Endothelial cell of umbilical vein (primary cell): ENCODE results near the gene THSD7A. TPM values are rescaled to one million over a fixed set of nuclear protein-coding genes. Genes with fewer than 3 reads are reported as not detected.

Source experiments
- BruUV-seq: library from RNA; stranded (reverse); fragments of 400-500 nt; replicated peaks from 2 replicates; lab custom pipeline; 2021; lab: Mats Ljungman, UMichigan
- CTCF ChIA-PET: fragments of 300-600, 350-600 bp; sonication (Branson Sonifier 250); formaldehyde crosslinking; loops from one replicate; lab custom pipeline; 2021; ENCODE audit warnings: antibody characterized with exemption, inconsistent platforms; lab: Charles Lee
- POLR2A ChIA-PET: fragments of 300-600, 350-600 bp; sonication (Branson Sonifier 250); formaldehyde crosslinking; loops from one replicate; lab custom pipeline; 2021; ENCODE audit warnings: antibody characterized with exemption, inconsistent platforms; lab: Charles Lee
- DNase-seq: peaks from one replicate; pipeline ENCODE4 v3.0.0-alpha.2; 2011; ENCODE audit warnings: low read depth, low spot score
- FAIRE-seq: peaks from 2 replicates; lab custom pipeline; 2011; peaks lifted over from hg19 to GRCh38; lab: Jason Lieb, UNC
- H2AFZ ChIP-seq: 2 replicates; pipeline ENCODE4 v1.6.0; 2012; ENCODE audit warnings: low read depth, low read length, control low read depth, inconsistent platforms
- H3K27ac ChIP-seq: 2 replicates; pipeline ENCODE4 v1.5.1; 2011; ENCODE audit warnings: low read depth, mild to moderate bottlenecking, control low read depth, low read length, moderate library complexity; ENCODE audit not compliant: insufficient read depth
- H3K27me3 ChIP-seq, 2 experiments: 2 replicates each; pipeline versions ENCODE4 v1.6.0 to v1.6.1; 2011; ENCODE audit warnings: low read length in 2 of 2, mixed read lengths in 1 of 2; ENCODE audit not compliant: control insufficient read depth in 2 of 2, insufficient read depth in 2 of 2
- H3K36me3 ChIP-seq, 2 experiments: 2 replicates in 1 of 2; 3 replicates in 1 of 2; pipeline ENCODE4 v1.5.1; 2011; ENCODE audit warnings: low read length in 2 of 2, mild to moderate bottlenecking in 1 of 2, moderate library complexity in 1 of 2; ENCODE audit not compliant: control insufficient read depth in 2 of 2, insufficient read depth in 2 of 2; ENCODE audit errors: extremely low read depth in 1 of 2
- H3K4me1 ChIP-seq: 3 replicates; pipeline ENCODE4 v1.5.1; 2011; ENCODE audit warnings: mild to moderate bottlenecking, low read length; ENCODE audit not compliant: control insufficient read depth, insufficient read depth; ENCODE audit errors: extremely low read depth
- H3K4me2 ChIP-seq: 2 replicates; pipeline ENCODE4 v1.6.1; 2011; ENCODE audit warnings: low read length, control low read depth, mixed read lengths; ENCODE audit not compliant: insufficient read depth
- H3K4me3 ChIP-seq, 3 experiments: fragments of 200-600 bp in 1 of 3; sonication (generic), shearing (Covaris generic) in 1 of 3; replicated peaks in 1 of 3; 2 replicates each; pipeline ENCODE4 v1.5.1; 2011 to 2016; ENCODE audit warnings: control low read depth in 3 of 3, low read length in 3 of 3, mild to moderate bottlenecking in 2 of 3, inconsistent platforms in 1 of 3, low read depth in 1 of 3, moderate library complexity in 1 of 3; ENCODE audit not compliant: insufficient read depth in 1 of 3
- H3K79me2 ChIP-seq: 2 replicates; pipeline ENCODE4 v1.6.0; 2012; ENCODE audit warnings: low read length, inconsistent platforms; ENCODE audit not compliant: control insufficient read depth, insufficient read depth
- H3K9ac ChIP-seq: replicated peaks from 2 replicates; pipeline ENCODE3; 2011; ENCODE audit warnings: low read length, control low read depth; ENCODE audit not compliant: insufficient read depth; ENCODE audit errors: extremely low read depth
- H3K9me1 ChIP-seq: replicated peaks from 3 replicates; pipeline ENCODE4 v1.6.0; 2011; ENCODE audit warnings: mild to moderate bottlenecking, low read length; ENCODE audit not compliant: control insufficient read depth, insufficient read depth; ENCODE audit errors: extremely low read depth
- H3K9me3 ChIP-seq: replicated peaks from 2 replicates; pipeline ENCODE4 v1.5.1; 2012; ENCODE audit warnings: low read length, inconsistent platforms; ENCODE audit not compliant: control insufficient read depth, insufficient read depth
- H4K20me1 ChIP-seq: replicated peaks from 2 replicates; pipeline ENCODE3; 2011; ENCODE audit warnings: mild to moderate bottlenecking, low read length; ENCODE audit not compliant: control insufficient read depth, insufficient read depth; ENCODE audit errors: extremely low read depth
- EZH2 ChIP-seq: IDR thresholded peaks from 2 replicates; pipeline ENCODE4 v1.6.1; 2012; ENCODE audit warnings: borderline replicate concordance, low read depth, mild to moderate bottlenecking, moderate library complexity, low read length, inconsistent platforms; ENCODE audit not compliant: severe bottlenecking
- FOS ChIP-seq: IDR thresholded peaks from 2 replicates; pipeline ENCODE4 v1.6.1; 2011; ENCODE audit warnings: mild to moderate bottlenecking, low read length, moderate library complexity, borderline replicate concordance; ENCODE audit not compliant: insufficient read depth
- GATA2 ChIP-seq: IDR thresholded peaks from 2 replicates; pipeline ENCODE4 v1.7.0; 2011; ENCODE audit warnings: low read depth, mild to moderate bottlenecking, moderate library complexity, mixed read lengths, low read length; ENCODE audit not compliant: insufficient read length, insufficient read depth
- JUN ChIP-seq: IDR thresholded peaks from 2 replicates; pipeline ENCODE4 v1.6.1; 2011; ENCODE audit warnings: borderline replicate concordance, low read depth; ENCODE audit not compliant: insufficient read length, insufficient read depth
- MYC ChIP-seq: IDR thresholded peaks from one replicate; pipeline ENCODE4 v1.6.1; 2011; ENCODE audit warnings: mild to moderate bottlenecking, low read depth, low read length
- POLR2A ChIP-seq: IDR thresholded peaks from 2 replicates; pipeline ENCODE4 v1.6.1; 2012; ENCODE audit warnings: low read depth, mild to moderate bottlenecking, control low read depth, low read length
- POLR2AphosphoS5 ChIP-seq: IDR thresholded peaks from 2 replicates; pipeline ENCODE4 v1.6.1; 2012; ENCODE audit warnings: low read depth, mild to moderate bottlenecking, control low read depth, low read length, moderate library complexity; ENCODE audit not compliant: insufficient read depth
- dilution Hi-C: fragments of 300-500 bp; cut with MboI; formaldehyde crosslinking; loops from one replicate; pipeline ENCODE4 v1.15.0; 2019; ENCODE audit warnings: low sequenced_read_pairs; ENCODE audit not compliant: extremely low pct_ligation_motif_present
- intact Hi-C: fragments of 100-400 bp; cut with micrococcal nuclease; formaldehyde crosslinking; loops from one replicate; pipeline ENCODE4 v1.10.0; 2022
- polyA plus RNA-seq, 4 experiments: library from polyadenylated mRNA; depleted of rRNA in 3 of 4; stranded (reverse) in 3 of 4; unstranded in 1 of 4; fragments of >200 nt; gene quantifications; 2 replicates each; pipeline versions ENCODE4 v1.2.1 to v1.2.3, GENCODE V29; 2011 to 2012; ENCODE audit warnings: missing spikeins in 1 of 4
- total RNA-seq: library from RNA; stranded (reverse); gene quantifications from 2 replicates; pipeline ENCODE4 v1.2.3, GENCODE V29; 2021
- TF ChIP-seq, protein P1 (sequence below), 2 donors: IDR thresholded peaks; 1 replicate in 1 of 2; 2 replicates in 1 of 2; pipeline ENCODE4 v1.5.1; 2011; ENCODE audit warnings: low read length in 2 of 2, mild to moderate bottlenecking in 2 of 2, moderate library complexity in 2 of 2, control low read depth in 1 of 2, inconsistent platforms in 1 of 2, low read depth in 1 of 2; ENCODE audit not compliant: insufficient read depth in 1 of 2; ENCODE audit errors: extremely low read depth in 1 of 2
- TF ChIP-seq, protein P2 (sequence below): IDR thresholded peaks from 2 replicates; pipeline ENCODE4 v1.6.1; 2011; ENCODE audit not compliant: insufficient read depth, insufficient read length

Gene THSD7A
- total and polyA plus RNA-seq, 2 donors (not counting 3 experiments of a cell fraction or from before 2014, with no cell fraction given), result 3.3 to 12.7 TPM

DNA sequence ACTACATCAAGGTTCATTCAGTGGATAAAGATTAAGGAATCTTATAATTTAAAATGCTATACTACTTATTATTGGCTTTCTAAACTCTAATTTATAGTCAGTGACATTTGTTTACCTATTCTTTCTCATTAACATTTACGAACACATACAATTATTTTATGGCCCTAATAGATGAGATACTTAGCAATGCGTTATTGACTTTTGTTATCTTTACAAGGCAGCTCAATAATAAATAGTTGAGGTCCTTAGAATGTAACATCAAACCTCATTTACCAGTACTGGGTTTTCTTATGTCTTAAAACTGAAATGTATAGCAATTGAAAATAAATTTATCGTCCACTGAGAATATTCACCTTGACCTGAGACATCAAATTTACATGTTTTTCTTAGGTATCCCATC is 89.0 kb downstream of the THSD7A start:
- Histone ChIP-seq H3K4me2 (no peak overlapping the region), H3K9me1 (peaks cover 2% of the 10 kb centered on the region), H3K4me3 (no peak overlapping the region), H4K20me1 (no peaks in the 10 kb centered on the region), H3K27me3 (no peaks in the 10 kb centered on the region), H3K9me3 (no peaks in the 10 kb centered on the region), H3K9ac (no peak overlapping the region), H2AFZ (no peak overlapping the region), H3K4me1 (no peaks in the 10 kb centered on the region), H3K79me2 (no peaks in the 10 kb centered on the region), H3K27ac (no peak overlapping the region), H3K36me3 (no peaks in the 10 kb centered on the region)
- POLR2A ChIA-PET, result no interaction called here
- DNase-seq, result no peak
- CTCF ChIA-PET, result no interaction called here
- no TSS peak for BruUV-seq
- TF ChIP-seq FOS, result no peak
- TF ChIP-seq POLR2AphosphoS5, result no peak
- TF ChIP-seq, protein P1, sequence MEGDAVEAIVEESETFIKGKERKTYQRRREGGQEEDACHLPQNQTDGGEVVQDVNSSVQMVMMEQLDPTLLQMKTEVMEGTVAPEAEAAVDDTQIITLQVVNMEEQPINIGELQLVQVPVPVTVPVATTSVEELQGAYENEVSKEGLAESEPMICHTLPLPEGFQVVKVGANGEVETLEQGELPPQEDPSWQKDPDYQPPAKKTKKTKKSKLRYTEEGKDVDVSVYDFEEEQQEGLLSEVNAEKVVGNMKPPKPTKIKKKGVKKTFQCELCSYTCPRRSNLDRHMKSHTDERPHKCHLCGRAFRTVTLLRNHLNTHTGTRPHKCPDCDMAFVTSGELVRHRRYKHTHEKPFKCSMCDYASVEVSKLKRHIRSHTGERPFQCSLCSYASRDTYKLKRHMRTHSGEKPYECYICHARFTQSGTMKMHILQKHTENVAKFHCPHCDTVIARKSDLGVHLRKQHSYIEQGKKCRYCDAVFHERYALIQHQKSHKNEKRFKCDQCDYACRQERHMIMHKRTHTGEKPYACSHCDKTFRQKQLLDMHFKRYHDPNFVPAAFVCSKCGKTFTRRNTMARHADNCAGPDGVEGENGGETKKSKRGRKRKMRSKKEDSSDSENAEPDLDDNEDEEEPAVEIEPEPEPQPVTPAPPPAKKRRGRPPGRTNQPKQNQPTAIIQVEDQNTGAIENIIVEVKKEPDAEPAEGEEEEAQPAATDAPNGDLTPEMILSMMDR (IDR thresholded peaks at IDR 0.05; ENCODE audit: extremely low read depth in 1 of 2, insufficient read depth in 1 of 2, low read depth in 1 of 2, low read length in 2 of 2), result no peak
- no peak for TF ChIP-seq JUN
- intact Hi-C loops, result no loop called here
- FAIRE-seq, result no peak
- dilution Hi-C loops, result no loop called here

DNA sequence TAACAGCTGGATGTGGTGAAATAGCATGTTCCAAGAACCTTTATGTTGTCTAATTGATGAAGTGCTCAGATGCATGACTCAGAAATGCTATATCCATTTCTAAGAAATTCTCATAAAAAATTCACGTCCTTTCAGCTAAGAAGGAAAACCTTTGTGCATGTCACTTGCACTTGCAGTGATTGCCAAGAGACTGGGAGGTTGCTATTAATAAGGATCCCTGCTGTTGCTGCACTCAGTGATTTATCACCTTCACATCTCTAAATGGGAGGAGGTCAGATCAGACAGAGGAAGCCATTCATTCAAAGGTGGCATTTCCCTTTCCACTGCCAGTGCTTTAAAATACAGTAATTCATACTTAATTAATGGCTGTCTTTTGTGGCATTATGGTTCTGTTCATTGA is 89.5 kb downstream of the THSD7A start:
- peak; percentile 81 for DNase-seq
- intact Hi-C loops (no loop called here), dilution Hi-C loops (no loop called here)
- TF ChIP-seq POLR2AphosphoS5 (no peak), MYC (no peak), JUN (no peak), GATA2 (no peak), FOS (no peak), EZH2 (no peak), POLR2A (no peak)
- TF ChIP-seq, protein P2, sequence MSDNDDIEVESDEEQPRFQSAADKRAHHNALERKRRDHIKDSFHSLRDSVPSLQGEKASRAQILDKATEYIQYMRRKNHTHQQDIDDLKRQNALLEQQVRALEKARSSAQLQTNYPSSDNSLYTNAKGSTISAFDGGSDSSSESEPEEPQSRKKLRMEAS, result no peak
- TF ChIP-seq, protein P1 (IDR thresholded peaks at IDR 0.05; ENCODE audit: extremely low read depth in 1 of 2, insufficient read depth in 1 of 2, low read depth in 1 of 2, low read length in 2 of 2), result no peak
- Histone ChIP-seq H3K4me3 (no peak overlapping the region), H3K36me3 (no peaks in the 10 kb centered on the region), H3K9me3 (no peaks in the 10 kb centered on the region), H3K27me3 (no peaks in the 10 kb centered on the region), H3K4me1 (no peaks in the 10 kb centered on the region), H3K27ac (no peak overlapping the region), H3K9ac (no peak overlapping the region), H3K79me2 (no peaks in the 10 kb centered on the region), H4K20me1 (no peaks in the 10 kb centered on the region), H2AFZ (no peak overlapping the region), H3K4me2 (no peak overlapping the region), H3K9me1 (peaks cover 2% of the 10 kb centered on the region)
- no TSS peak for BruUV-seq
- ChIA-PET CTCF (interaction anchor here (1.0 kb wide), 1 partner anchor 36 kb away, joined by 3 read pairs; no protein-coding TSS in a partner anchor), POLR2A (no interaction called here)
- peak; percentile 47 for FAIRE-seq
